ENCODE results near the gene PELI2. TPM values are rescaled to one million over a fixed set of nuclear protein-coding genes. Genes with fewer than 3 reads are reported as not detected.

PELI2 gene
- total and polyA plus RNA-seq, 2 donors from 2014 or later, result 5.2 to 27.6 TPM

DNA sequence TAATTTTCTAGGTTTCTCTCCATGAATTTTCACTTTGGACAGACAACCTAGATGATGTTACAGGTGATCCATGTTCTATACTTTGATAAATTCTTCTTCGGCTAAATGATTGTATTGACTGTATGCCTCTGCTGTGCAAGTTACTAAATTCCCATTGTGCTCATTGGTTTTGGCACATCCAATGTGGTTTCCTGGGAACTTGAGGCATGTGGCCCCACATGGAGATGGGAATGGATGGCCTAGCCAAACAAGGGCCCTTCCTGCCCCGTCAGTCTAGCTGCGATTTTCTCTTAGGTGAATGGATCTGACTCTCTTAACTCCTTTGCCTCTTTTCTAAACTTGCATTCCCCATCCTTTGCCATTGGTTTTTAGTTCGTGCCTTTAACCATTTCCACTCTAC lies 186.2 kb downstream of the PELI2 start:
- DNase-seq (no peak), FAIRE-seq (no peak)
- H3K27me3 ChIP-seq (ENCODE audit: control insufficient read depth, insufficient read depth, low read length), result no peaks in the 10 kb centered on the region
- H3K9me3 ChIP-seq (ENCODE audit: control insufficient read depth in 2 of 3, insufficient read depth in 1 of 3, low read length in 3 of 3), result peaks cover 0 to 2% (median 0%) of the 10 kb centered on the region in 3 donors
- TF ChIP-seq, protein P1, sequence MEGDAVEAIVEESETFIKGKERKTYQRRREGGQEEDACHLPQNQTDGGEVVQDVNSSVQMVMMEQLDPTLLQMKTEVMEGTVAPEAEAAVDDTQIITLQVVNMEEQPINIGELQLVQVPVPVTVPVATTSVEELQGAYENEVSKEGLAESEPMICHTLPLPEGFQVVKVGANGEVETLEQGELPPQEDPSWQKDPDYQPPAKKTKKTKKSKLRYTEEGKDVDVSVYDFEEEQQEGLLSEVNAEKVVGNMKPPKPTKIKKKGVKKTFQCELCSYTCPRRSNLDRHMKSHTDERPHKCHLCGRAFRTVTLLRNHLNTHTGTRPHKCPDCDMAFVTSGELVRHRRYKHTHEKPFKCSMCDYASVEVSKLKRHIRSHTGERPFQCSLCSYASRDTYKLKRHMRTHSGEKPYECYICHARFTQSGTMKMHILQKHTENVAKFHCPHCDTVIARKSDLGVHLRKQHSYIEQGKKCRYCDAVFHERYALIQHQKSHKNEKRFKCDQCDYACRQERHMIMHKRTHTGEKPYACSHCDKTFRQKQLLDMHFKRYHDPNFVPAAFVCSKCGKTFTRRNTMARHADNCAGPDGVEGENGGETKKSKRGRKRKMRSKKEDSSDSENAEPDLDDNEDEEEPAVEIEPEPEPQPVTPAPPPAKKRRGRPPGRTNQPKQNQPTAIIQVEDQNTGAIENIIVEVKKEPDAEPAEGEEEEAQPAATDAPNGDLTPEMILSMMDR (IDR thresholded peaks at IDR 0.05; ENCODE audit: borderline replicate concordance, extremely low read depth, insufficient read depth), result no peak
- no peaks in the 10 kb centered on the region for H3K36me3 ChIP-seq (ENCODE audit: control insufficient read depth in 2 of 3, insufficient read depth in 3 of 3, low read length in 3 of 3)
- H3K9ac ChIP-seq (ENCODE audit: low read length in 3 of 3), result no peak overlapping the region
- H3K27ac ChIP-seq (ENCODE audit: low read depth in 2 of 2, low read length in 2 of 2), result no peak overlapping the region
- peaks cover 0 to under 1% (median 0%) of the 10 kb centered on the region in 3 donors for H3K4me1 ChIP-seq (ENCODE audit: control insufficient read depth in 2 of 3, insufficient read depth in 2 of 3, low read depth in 1 of 3, low read length in 3 of 3)
- no peak overlapping the region for H3K4me3 ChIP-seq (ENCODE audit: low read length in 3 of 3)
- intact Hi-C loops (cut with DNase I), result no loop called here

DNA sequence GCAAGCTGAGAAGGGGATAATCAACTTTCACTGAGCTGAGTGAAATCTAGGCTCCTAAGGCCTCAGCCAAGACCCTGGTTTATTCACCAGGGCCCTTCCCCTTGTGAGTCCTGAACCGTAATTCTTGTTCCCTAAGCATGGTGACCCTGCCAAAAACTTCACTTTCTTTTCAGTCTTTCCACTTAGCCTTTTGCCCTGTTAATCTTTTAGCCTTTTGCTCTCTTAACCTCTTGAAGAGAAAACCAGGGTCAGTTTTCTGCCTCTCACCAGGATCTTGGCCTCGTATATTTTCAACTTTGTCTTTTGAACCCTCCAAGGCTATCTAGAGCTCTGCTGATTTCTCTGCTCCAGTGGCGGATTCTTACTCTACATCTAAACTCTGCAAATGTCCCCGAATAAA lies 191.0 kb downstream of the PELI2 start:
- intact Hi-C loops (cut with DNase I), result no loop called here
- H3K9me3 ChIP-seq (ENCODE audit: control insufficient read depth in 2 of 3, insufficient read depth in 1 of 3, low read length in 3 of 3), result peaks cover 0 to 2% (median 0%) of the 10 kb centered on the region in 3 donors
- H3K4me3 ChIP-seq (ENCODE audit: low read length in 3 of 3), result no peak overlapping the region
- TF ChIP-seq, protein P1 (IDR thresholded peaks at IDR 0.05; ENCODE audit: borderline replicate concordance, extremely low read depth, insufficient read depth), result no peak
- peak overlapping the region in 1 of 2 donors; percentile 15 for H3K27ac ChIP-seq (ENCODE audit: low read depth in 2 of 2, low read length in 2 of 2)
- H3K27me3 ChIP-seq (ENCODE audit: control insufficient read depth, insufficient read depth, low read length), result no peaks in the 10 kb centered on the region
- DNase-seq (peak in 1 of 5 donors; percentile 21), FAIRE-seq (no peak)
- no peaks in the 10 kb centered on the region for H3K36me3 ChIP-seq (ENCODE audit: control insufficient read depth in 2 of 3, insufficient read depth in 3 of 3, low read length in 3 of 3)
- H3K9ac ChIP-seq (ENCODE audit: low read length in 3 of 3), result no peak overlapping the region
- no peaks in the 10 kb centered on the region for H3K4me1 ChIP-seq (ENCODE audit: control insufficient read depth in 2 of 3, insufficient read depth in 2 of 3, low read depth in 1 of 3, low read length in 3 of 3)

DNA sequence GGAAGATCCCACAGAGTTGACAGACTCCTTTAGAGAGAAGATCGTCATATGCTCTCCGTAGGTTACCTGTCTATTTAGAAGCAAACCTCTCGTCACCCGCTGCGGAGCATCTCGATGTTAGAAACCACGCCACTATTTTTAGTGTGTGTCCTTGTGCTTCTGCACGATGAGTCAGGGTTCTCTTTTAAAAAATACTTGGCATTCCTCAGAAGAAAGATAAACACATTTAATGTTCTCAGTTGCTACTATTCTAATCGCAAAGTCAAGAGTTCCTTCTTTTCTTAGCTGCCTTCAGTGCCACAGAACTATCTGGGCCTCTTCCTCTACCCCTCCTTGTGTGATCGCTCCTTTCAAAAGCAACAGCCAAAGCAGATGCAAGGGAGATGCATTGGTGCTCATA lies 192.4 kb downstream of the PELI2 start:
- Histone ChIP-seq H3K9me3 (ENCODE audit: control insufficient read depth in 2 of 3, insufficient read depth in 1 of 3, low read length in 3 of 3) (no peaks in the 10 kb centered on the region), H3K27me3 (ENCODE audit: control insufficient read depth, insufficient read depth, low read length) (no peaks in the 10 kb centered on the region), H3K27ac (ENCODE audit: low read depth in 2 of 2, low read length in 2 of 2) (no peak overlapping the region), H3K4me3 (ENCODE audit: low read length in 3 of 3) (no peak overlapping the region), H3K36me3 (ENCODE audit: control insufficient read depth in 2 of 3, insufficient read depth in 3 of 3, low read length in 3 of 3) (no peaks in the 10 kb centered on the region), H3K4me1 (ENCODE audit: control insufficient read depth in 2 of 3, insufficient read depth in 2 of 3, low read depth in 1 of 3, low read length in 3 of 3) (no peaks in the 10 kb centered on the region), H3K9ac (ENCODE audit: low read length in 3 of 3) (no peak overlapping the region)
- FAIRE-seq (no peak), DNase-seq (no peak)
- TF ChIP-seq, protein P1 (IDR thresholded peaks at IDR 0.05; ENCODE audit: borderline replicate concordance, extremely low read depth, insufficient read depth), result no peak
- intact Hi-C loops (cut with DNase I), result no loop called here

DNA sequence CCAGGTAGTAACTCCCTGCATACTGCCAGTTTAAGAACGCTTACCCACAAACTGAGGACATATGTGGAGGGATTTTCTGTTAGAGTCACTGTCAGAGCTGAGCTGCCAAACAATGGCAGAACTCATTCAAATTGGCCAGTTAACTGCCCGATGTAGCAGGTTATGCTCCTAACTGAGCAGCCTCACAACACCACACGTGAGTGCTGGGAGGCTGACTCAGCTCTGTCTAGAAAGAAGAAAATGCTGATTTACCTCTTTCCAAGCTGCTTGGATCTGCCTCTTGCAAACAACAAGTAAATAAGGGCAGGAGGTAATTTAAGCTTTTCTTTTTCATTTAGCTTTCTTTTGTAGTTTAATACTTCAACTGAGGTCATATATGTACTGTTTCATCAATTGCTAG lies 195.6 kb downstream of the PELI2 start:
- no peak for FAIRE-seq
- H3K4me3 ChIP-seq (ENCODE audit: low read length in 3 of 3), result no peak overlapping the region
- intact Hi-C loops (cut with DNase I), result no loop called here
- no peaks in the 10 kb centered on the region for H3K27me3 ChIP-seq (ENCODE audit: control insufficient read depth, insufficient read depth, low read length)
- no peaks in the 10 kb centered on the region for H3K4me1 ChIP-seq (ENCODE audit: control insufficient read depth in 2 of 3, insufficient read depth in 2 of 3, low read depth in 1 of 3, low read length in 3 of 3)
- DNase-seq, result no peak
- H3K9me3 ChIP-seq (ENCODE audit: control insufficient read depth in 2 of 3, insufficient read depth in 1 of 3, low read length in 3 of 3), result no peaks in the 10 kb centered on the region
- no peak overlapping the region for H3K27ac ChIP-seq (ENCODE audit: low read depth in 2 of 2, low read length in 2 of 2)
- H3K36me3 ChIP-seq (ENCODE audit: control insufficient read depth in 2 of 3, insufficient read depth in 3 of 3, low read length in 3 of 3), result no peaks in the 10 kb centered on the region
- no peak overlapping the region for H3K9ac ChIP-seq (ENCODE audit: low read length in 3 of 3)
- TF ChIP-seq, protein P1 (IDR thresholded peaks at IDR 0.05; ENCODE audit: borderline replicate concordance, extremely low read depth, insufficient read depth), result no peak

Measured in kidney (tissue), 14 donors.